Measurements from ENCODE around the gene BMP5.

BMP5 gene

GRCh38 chr6:55811074-55811473 lies 64.3 kb downstream of the BMP5 start:
- no peaks in the 10 kb centered on the region for H3K4me1 ChIP-seq (ENCODE audit: insufficient read depth, low read length)
- H3K36me3 ChIP-seq (ENCODE audit: insufficient read depth, low read length), result no peaks in the 10 kb centered on the region
- no peak overlapping the region for H3K9ac ChIP-seq (ENCODE audit: low read depth, low read length)
- no peaks in the 10 kb centered on the region for H3K9me3 ChIP-seq (ENCODE audit: control insufficient read depth, insufficient read depth, low read length)

- Histone ChIP-seq H3K9ac (ENCODE audit: low read depth, low read length) (no peak overlapping the region), H3K4me1 (ENCODE audit: insufficient read depth, low read length) (no peaks in the 10 kb centered on the region), H3K9me3 (ENCODE audit: control insufficient read depth, insufficient read depth, low read length) (no peaks in the 10 kb centered on the region), H3K36me3 (ENCODE audit: insufficient read depth, low read length) (no peaks in the 10 kb centered on the region)
These were observed 73.1 kb downstream of the BMP5 start for GRCh38 chr6:55802259-55802658.

GRCh38 chr6:55798571-55798970 lies 76.8 kb downstream of the BMP5 start:
- no peaks in the 10 kb centered on the region for H3K36me3 ChIP-seq (ENCODE audit: insufficient read depth, low read length)
- H3K9me3 ChIP-seq (ENCODE audit: control insufficient read depth, insufficient read depth, low read length), result no peaks in the 10 kb centered on the region
- no peaks in the 10 kb centered on the region for H3K4me1 ChIP-seq (ENCODE audit: insufficient read depth, low read length)
- H3K9ac ChIP-seq (ENCODE audit: low read depth, low read length), result no peak overlapping the region

- Histone ChIP-seq H3K4me1 (ENCODE audit: insufficient read depth, low read length) (no peaks in the 10 kb centered on the region), H3K9ac (ENCODE audit: low read depth, low read length) (no peak overlapping the region), H3K9me3 (ENCODE audit: control insufficient read depth, insufficient read depth, low read length) (no peaks in the 10 kb centered on the region), H3K36me3 (ENCODE audit: insufficient read depth, low read length) (no peaks in the 10 kb centered on the region)
These were observed 81.1 kb downstream of the BMP5 start for GRCh38 chr6:55794136-55794812.

GRCh38 chr6:55785273-55785672 lies 90.1 kb downstream of the BMP5 start:
- no peaks in the 10 kb centered on the region for H3K36me3 ChIP-seq (ENCODE audit: insufficient read depth, low read length)

GRCh38 chr6:55782275-55782674 lies 93.1 kb downstream of the BMP5 start:
- no peak overlapping the region for H3K9ac ChIP-seq (ENCODE audit: low read depth, low read length)
- 0 out of 2 replicates have a peak, but pooled peaks cover 3% of the 10 kb centered on the region for H3K4me1 ChIP-seq (ENCODE audit: insufficient read depth, low read length)
- no peaks in the 10 kb centered on the region for H3K36me3 ChIP-seq (ENCODE audit: insufficient read depth, low read length)
- H3K9me3 ChIP-seq (ENCODE audit: control insufficient read depth, insufficient read depth, low read length), result no peaks in the 10 kb centered on the region

More at GRCh38 chr6:55785273-55785672, 90.1 kb downstream of the BMP5 start:
- H3K9me3 ChIP-seq (ENCODE audit: control insufficient read depth, insufficient read depth, low read length), result no peaks in the 10 kb centered on the region
- H3K4me1 ChIP-seq (ENCODE audit: insufficient read depth, low read length), result 0 out of 2 replicates have a peak, but pooled peaks cover 3% of the 10 kb centered on the region
- H3K9ac ChIP-seq (ENCODE audit: low read depth, low read length), result no peak overlapping the region

- H3K9ac ChIP-seq (ENCODE audit: low read depth, low read length), result no peak overlapping the region
- peaks cover 12% of the 10 kb centered on the region; the same call in 1 of the 2 replicates for H3K4me1 ChIP-seq (ENCODE audit: insufficient read depth, low read length)
- no peaks in the 10 kb centered on the region for H3K9me3 ChIP-seq (ENCODE audit: control insufficient read depth, insufficient read depth, low read length)
- no peaks in the 10 kb centered on the region for H3K36me3 ChIP-seq (ENCODE audit: insufficient read depth, low read length)
These were observed 96.7 kb downstream of the BMP5 start for GRCh38 chr6:55778705-55779104.

- H3K4me1 ChIP-seq (ENCODE audit: insufficient read depth, low read length), result peaks cover 8% of the 10 kb centered on the region; the same call in 1 of the 2 replicates
- no peaks in the 10 kb centered on the region for H3K36me3 ChIP-seq (ENCODE audit: insufficient read depth, low read length)
- H3K9ac ChIP-seq (ENCODE audit: low read depth, low read length), result no peak overlapping the region
- H3K9me3 ChIP-seq (ENCODE audit: control insufficient read depth, insufficient read depth, low read length), result no peaks in the 10 kb centered on the region
These were observed 97.9 kb downstream of the BMP5 start for GRCh38 chr6:55777469-55777868.

- H3K9me3 ChIP-seq (ENCODE audit: control insufficient read depth, insufficient read depth, low read length), result no peaks in the 10 kb centered on the region
- no peak overlapping the region for H3K9ac ChIP-seq (ENCODE audit: low read depth, low read length)
- peaks cover 8% of the 10 kb centered on the region; the same call in 1 of the 2 replicates for H3K4me1 ChIP-seq (ENCODE audit: insufficient read depth, low read length)
- no peaks in the 10 kb centered on the region for H3K36me3 ChIP-seq (ENCODE audit: insufficient read depth, low read length)
These were observed 99.3 kb downstream of the BMP5 start for GRCh38 chr6:55776113-55776512.

- Histone ChIP-seq H3K4me1 (ENCODE audit: insufficient read depth, low read length) (peaks cover 8% of the 10 kb centered on the region; the same call in 1 of the 2 replicates), H3K9me3 (ENCODE audit: control insufficient read depth, insufficient read depth, low read length) (no peaks in the 10 kb centered on the region), H3K9ac (ENCODE audit: low read depth, low read length) (no peak overlapping the region), H3K36me3 (ENCODE audit: insufficient read depth, low read length) (no peaks in the 10 kb centered on the region)
These were observed 100.4 kb downstream of the BMP5 start for GRCh38 chr6:55775029-55775318.

GRCh38 chr6:55774286-55775028 lies 100.9 kb downstream of the BMP5 start:
- Histone ChIP-seq H3K9ac (ENCODE audit: low read depth, low read length) (no peak overlapping the region), H3K4me1 (ENCODE audit: insufficient read depth, low read length) (peaks cover 8% of the 10 kb centered on the region; the same call in 1 of the 2 replicates), H3K36me3 (ENCODE audit: insufficient read depth, low read length) (no peaks in the 10 kb centered on the region), H3K9me3 (ENCODE audit: control insufficient read depth, insufficient read depth, low read length) (no peaks in the 10 kb centered on the region)

- no peaks in the 10 kb centered on the region for H3K9me3 ChIP-seq (ENCODE audit: control insufficient read depth, insufficient read depth, low read length)
- H3K4me1 ChIP-seq (ENCODE audit: insufficient read depth, low read length), result peaks cover 8% of the 10 kb centered on the region; the same call in 1 of the 2 replicates
- no peak overlapping the region for H3K9ac ChIP-seq (ENCODE audit: low read depth, low read length)
- no peaks in the 10 kb centered on the region for H3K36me3 ChIP-seq (ENCODE audit: insufficient read depth, low read length)
These were observed 101.7 kb downstream of the BMP5 start for GRCh38 chr6:55773620-55774216.

GRCh38 chr6:55772730-55773129 lies 102.7 kb downstream of the BMP5 start:
- Histone ChIP-seq H3K9me3 (ENCODE audit: control insufficient read depth, insufficient read depth, low read length) (no peaks in the 10 kb centered on the region), H3K36me3 (ENCODE audit: insufficient read depth, low read length) (no peaks in the 10 kb centered on the region), H3K4me1 (ENCODE audit: insufficient read depth, low read length) (peaks cover 8% of the 10 kb centered on the region; the same call in 1 of the 2 replicates), H3K9ac (ENCODE audit: low read depth, low read length) (no peak overlapping the region)

- Histone ChIP-seq H3K36me3 (ENCODE audit: insufficient read depth, low read length) (no peaks in the 10 kb centered on the region), H3K4me1 (ENCODE audit: insufficient read depth, low read length) (no peaks in the 10 kb centered on the region), H3K9ac (ENCODE audit: low read depth, low read length) (no peak overlapping the region), H3K9me3 (ENCODE audit: control insufficient read depth, insufficient read depth, low read length) (no peaks in the 10 kb centered on the region)
These were observed 115.9 kb downstream of the BMP5 start for GRCh38 chr6:55759536-55759935.

Data from ES-I3 (cell line).